ENCODE data around the gene SEZ6L2. TPM values are rescaled to one million over a fixed set of nuclear protein-coding genes. Genes with fewer than 3 reads are reported as not detected.
"Not testable (repeated sequence)": the region's sequence is repeated elsewhere in the genome, so short reads cannot be mapped to it uniquely, and the experiment has no call there.

Gene SEZ6L2
- total RNA-seq, 1 donor from 2014 or later, result 7.5 TPM

- no peak for DNase-seq (ENCODE audit: low spot score)
Measured at GRCh38 chr16:29891525-29892457, 7.6 kb downstream of the SEZ6L2 start.

- not testable (repeated sequence) for DNase-seq (ENCODE audit: low spot score)
Measured at GRCh38 chr16:29889372-29889771, 10.0 kb downstream of the SEZ6L2 start.

- no peak for DNase-seq (ENCODE audit: low spot score)
Measured at GRCh38 chr16:29883987-29884386, 15.4 kb downstream of the SEZ6L2 start.

GRCh38 chr16:29881050-29881449 lies 18.3 kb downstream of the SEZ6L2 start:
- DNase-seq (ENCODE audit: low spot score), result no peak

- DNase-seq (ENCODE audit: low spot score), result no peak
Measured at GRCh38 chr16:29878172-29878571, 21.2 kb downstream of the SEZ6L2 start.

GRCh38 chr16:29877266-29877961 lies 21.9 kb downstream of the SEZ6L2 start:
- no peak for DNase-seq (ENCODE audit: low spot score)

GRCh38 chr16:29876594-29877249 lies 22.6 kb downstream of the SEZ6L2 start:
- DNase-seq (ENCODE audit: low spot score), result no peak

- no peak for DNase-seq (ENCODE audit: low spot score)
Measured at GRCh38 chr16:29876217-29876593, 23.1 kb downstream of the SEZ6L2 start.

GRCh38 chr16:29875206-29875605 lies 24.1 kb downstream of the SEZ6L2 start:
- no peak for DNase-seq (ENCODE audit: low spot score)

- DNase-seq (ENCODE audit: low spot score), result no peak
Measured at GRCh38 chr16:29873319-29873718, 26.0 kb downstream of the SEZ6L2 start.

- no peak for DNase-seq (ENCODE audit: low spot score)
Measured at GRCh38 chr16:29871822-29872546, 27.4 kb downstream of the SEZ6L2 start.

GRCh38 chr16:29869067-29869466 lies 30.3 kb downstream of the SEZ6L2 start:
- DNase-seq (ENCODE audit: low spot score), result not testable (repeated sequence)

- DNase-seq (ENCODE audit: low spot score), result no peak
Measured at GRCh38 chr16:29868396-29869009, 30.8 kb downstream of the SEZ6L2 start.

GRCh38 chr16:29864205-29864604 lies 35.1 kb downstream of the SEZ6L2 start:
- no peak for DNase-seq (ENCODE audit: low spot score)

- no peak for DNase-seq (ENCODE audit: low spot score)
Measured at GRCh38 chr16:29863669-29863984, 35.7 kb downstream of the SEZ6L2 start.

GRCh38 chr16:29862884-29863668 lies 36.3 kb downstream of the SEZ6L2 start, which contains the start of gene CDIPT:
TSS of gene CDIPT (minus strand) at chr16:29863226. CDS start at chr16:29862857, 369 bp downstream.
- peak; percentile 94 for DNase-seq (ENCODE audit: low spot score)

- no peak for DNase-seq (ENCODE audit: low spot score)
Measured at GRCh38 chr16:29862383-29862883, 36.9 kb downstream of the SEZ6L2 start.

- no peak for DNase-seq (ENCODE audit: low spot score)
Measured at GRCh38 chr16:29860218-29860617, 39.1 kb downstream of the SEZ6L2 start.

- DNase-seq (ENCODE audit: low spot score), result no peak
Measured at GRCh38 chr16:29858974-29859373, 40.4 kb downstream of the SEZ6L2 start.

GRCh38 chr16:29858149-29858849 lies 41.1 kb downstream of the SEZ6L2 start:
- no peak for DNase-seq (ENCODE audit: low spot score)
